Stomach (tissue), 9 donors: ENCODE results near the gene ROCK2. TPM values are rescaled to one million over a fixed set of nuclear protein-coding genes. Genes with fewer than 3 reads are reported as not detected.

Experiments
- DNase-seq, 2 donors: peaks; one replicate each; pipeline versions ENCODE4 v3.0.0 to v3.0.0-alpha.2; 2013 to 2019
- H3K27ac ChIP-seq, 5 donors: fragments of 200-600 bp in 4 of 5; sonication (generic) in 4 of 5; one replicate each; pipeline ENCODE4 v1.5.1; 2013 to 2019; ENCODE audit warnings: mild to moderate bottlenecking in 1 of 5, moderate library complexity in 1 of 5
- H3K27me3 ChIP-seq, 3 donors: fragments of 200-600 bp; sonication (generic); one replicate each; pipeline ENCODE4 v1.5.1; 2017 to 2019; ENCODE audit warnings: mixed run types in 1 of 3
- H3K36me3 ChIP-seq, 4 donors: fragments of 200-600 bp; sonication (generic); 1 replicate in 3 of 4; 2 replicates in 1 of 4; pipeline ENCODE4 v1.5.1; 2016 to 2019
- H3K4me1 ChIP-seq, 4 donors: fragments of 200-600 bp; sonication (generic); one replicate each; pipeline ENCODE4 v1.5.1; 2016 to 2019
- H3K4me3 ChIP-seq, 4 donors: fragments of 200-600 bp; sonication (generic) in 3 of 4; one replicate each; pipeline ENCODE4 v1.5.1; 2016 to 2019; ENCODE audit warnings: mild to moderate bottlenecking in 1 of 4
- H3K9me3 ChIP-seq, 4 donors: fragments of 200-600 bp; sonication (generic); one replicate each; pipeline ENCODE4 v1.5.1; 2016 to 2019
- CTCF ChIP-seq, 7 experiments: fragments of 450-650 bp in 4 of 7; fragments of 200-600 bp in 3 of 7; sonication (generic) in 3 of 7; IDR thresholded peaks; one replicate each; pipeline ENCODE4 v1.5.1; 2016 to 2019; ENCODE audit warnings: antibody characterized with exemption in 7 of 7, control low read depth in 2 of 7, mild to moderate bottlenecking in 1 of 7
- EP300 ChIP-seq: sonication (generic); formaldehyde crosslinking; IDR thresholded peaks from one replicate; pipeline ENCODE4 v1.6.1; 2017; ENCODE audit warnings: antibody characterized with exemption
- POLR2A ChIP-seq, 4 donors: fragments of 450-650 bp; IDR thresholded peaks; one replicate each; pipeline ENCODE4 v1.6.1; 2016; ENCODE audit warnings: antibody characterized with exemption in 4 of 4, control low read depth in 2 of 4, mild to moderate bottlenecking in 1 of 4, moderate library complexity in 1 of 4
- POLR2AphosphoS5 ChIP-seq, 3 donors: sonication (generic); formaldehyde crosslinking; IDR thresholded peaks; one replicate each; pipeline ENCODE4 v1.6.1; 2016; ENCODE audit warnings: antibody characterized with exemption in 3 of 3
- whole genome bisulfite sequencing, 5 donors: extraction: QIAGEN DNeasy Blood & Tissue Kit in 3 of 5; methylation state at CpG; one replicate each; pipeline versions ENCODE4 v1.1.5 to v1.1.7; 2013 to 2018; 5-methylcytosine and 5-hydroxymethylcytosine counted together
- intact Hi-C: fragments of 100-400 bp; cut with DNase I; formaldehyde crosslinking; loops from one replicate; pipeline ENCODE4 v1.15.1; 2023; ENCODE audit warnings: low total_unique reads
- polyA plus RNA-seq, 3 donors: library from polyadenylated mRNA; stranded (reverse); fragments of 200-250 nt; gene quantifications; one replicate each; pipeline ENCODE4 v1.2.3, GENCODE V29; 2013
- total RNA-seq, 5 donors: library from RNA; depleted of rRNA; stranded (reverse); fragments of >200 nt; gene quantifications; one replicate each; pipeline versions ENCODE4 v1.1.0 to v1.2.3, GENCODE V29; 2014 to 2016
- donor health status: healthy with polysubstance abuse.
- donor health status: Bipolar disorder and iron deficiency.
- donor health status: healthy.

Gene ROCK2
- total and polyA plus RNA-seq, 8 donors = 5.6 to 113 (median 35.9) TPM

GRCh38 chr2:11305958-11306357 is 38.5 kb downstream of the ROCK2 start:
- intact Hi-C loops = no loop called here
- Histone ChIP-seq H3K4me3 (no peak overlapping the region), H3K27me3 (no peaks in the 10 kb centered on the region), H3K36me3 (no peaks in the 10 kb centered on the region), H3K4me1 (peaks cover 13 to 56% (median 28%) of the 10 kb centered on the region in 4 donors), H3K9me3 (no peaks in the 10 kb centered on the region), H3K27ac (no peak overlapping the region)
- 38 to 71% (median 43%) methylated on average over 1 of the region's 1 CpG for WGBS, 5 donors
- TF ChIP-seq POLR2AphosphoS5 (IDR thresholded peaks at IDR 0.05) (no peak), POLR2A (IDR thresholded peaks at IDR 0.05) (no peak), CTCF (IDR thresholded peaks at IDR 0.05) (no peak), EP300 (no peak)
- DNase-seq = peak in 1 of 2 donors; percentile 50

- 75 to 95% (median 86%) methylated on average over 4 of the region's 4 CpGs for WGBS, 5 donors
- no peaks in the 10 kb centered on the region for H3K27me3 ChIP-seq
- H3K4me1 ChIP-seq = peaks cover 13 to 50% (median 24%) of the 10 kb centered on the region in 4 donors
- no peaks in the 10 kb centered on the region for H3K9me3 ChIP-seq
- H3K4me3 ChIP-seq = no peak overlapping the region
- intact Hi-C loops = no loop called here
- H3K36me3 ChIP-seq = no peaks in the 10 kb centered on the region
- peak in 1 of 2 donors; percentile 17 for DNase-seq
- H3K27ac ChIP-seq = no peak overlapping the region
- TF ChIP-seq POLR2A (IDR thresholded peaks at IDR 0.05) (no peak), POLR2AphosphoS5 (IDR thresholded peaks at IDR 0.05) (no peak), CTCF (IDR thresholded peaks at IDR 0.05) (no peak), EP300 (no peak)
These were observed 39.1 kb downstream of the ROCK2 start for GRCh38 chr2:11305338-11305737.

GRCh38 chr2:11304476-11304875 is 40.0 kb downstream of the ROCK2 start:
- peaks cover 13 to 41% (median 21%) of the 10 kb centered on the region in 4 donors for H3K4me1 ChIP-seq
- H3K27ac ChIP-seq = no peak overlapping the region
- intact Hi-C loops = no loop called here
- H3K9me3 ChIP-seq = no peaks in the 10 kb centered on the region
- no peaks in the 10 kb centered on the region for H3K27me3 ChIP-seq
- no peak overlapping the region for H3K4me3 ChIP-seq
- DNase-seq = no peak
- WGBS, 5 donors = 90 to 96% (median 93%) methylated on average over 5 of the region's 5 CpGs
- no peaks in the 10 kb centered on the region for H3K36me3 ChIP-seq
- TF ChIP-seq POLR2AphosphoS5 (IDR thresholded peaks at IDR 0.05) (no peak), EP300 (no peak), CTCF (IDR thresholded peaks at IDR 0.05) (no peak), POLR2A (IDR thresholded peaks at IDR 0.05) (no peak)

GRCh38 chr2:11303290-11304013 is 41.0 kb downstream of the ROCK2 start:
- H3K27me3 ChIP-seq = no peaks in the 10 kb centered on the region
- TF ChIP-seq EP300 (no peak), POLR2AphosphoS5 (IDR thresholded peaks at IDR 0.05) (no peak), POLR2A (IDR thresholded peaks at IDR 0.05) (no peak), CTCF (IDR thresholded peaks at IDR 0.05) (no peak)
- 85 to 93% (median 91%) methylated on average over 5 of the region's 5 CpGs for WGBS, 5 donors
- no peak overlapping the region for H3K27ac ChIP-seq
- H3K4me3 ChIP-seq = no peak overlapping the region
- H3K4me1 ChIP-seq = peaks cover 13 to 41% (median 23%) of the 10 kb centered on the region in 4 donors
- no peaks in the 10 kb centered on the region for H3K9me3 ChIP-seq
- DNase-seq = no peak
- intact Hi-C loops = no loop called here
- no peaks in the 10 kb centered on the region for H3K36me3 ChIP-seq
